ENCODE data around the gene PTER. TPM values are rescaled to one million over a fixed set of nuclear protein-coding genes. Genes with fewer than 3 reads are reported as not detected.

PTER gene
- total RNA-seq, 1 donor from 2014 or later: 2.6 TPM

GRCh38 chr10:16442914-16443313 is 6.1 kb downstream of the PTER start:
- peaks cover 4% of the 10 kb centered on the region for H3K4me1 Mint-ChIP-seq (ENCODE audit: unreplicated experiment)
- no peaks in the 10 kb centered on the region for H3K9me3 Mint-ChIP-seq (ENCODE audit: unreplicated experiment)
- no peak for DNase-seq (ENCODE audit: extremely low spot score, unreplicated experiment)
- TF ChIP-seq CTCF (IDR thresholded peaks at IDR 0.05): no peak
- no peak overlapping the region for H3K4me3 Mint-ChIP-seq (ENCODE audit: unreplicated experiment)
- H3K27me3 Mint-ChIP-seq (ENCODE audit: unreplicated experiment): no peaks in the 10 kb centered on the region
- H3K36me3 Mint-ChIP-seq (ENCODE audit: unreplicated experiment): peaks cover 1% of the 10 kb centered on the region
- H3K27ac Mint-ChIP-seq (ENCODE audit: unreplicated experiment): no peak overlapping the region

- Mint-ChIP-seq H3K36me3 (ENCODE audit: unreplicated experiment) (peaks cover 1% of the 10 kb centered on the region), H3K27me3 (ENCODE audit: unreplicated experiment) (no peaks in the 10 kb centered on the region), H3K27ac (ENCODE audit: unreplicated experiment) (no peak overlapping the region), H3K4me1 (ENCODE audit: unreplicated experiment) (peaks cover under 1% of the 10 kb centered on the region), H3K9me3 (ENCODE audit: unreplicated experiment) (peaks cover 6% of the 10 kb centered on the region), H3K4me3 (ENCODE audit: unreplicated experiment) (no peak overlapping the region)
- no peak for DNase-seq (ENCODE audit: extremely low spot score, unreplicated experiment)
- no peak for TF ChIP-seq CTCF (IDR thresholded peaks at IDR 0.05)
Measured at GRCh38 chr10:16445770-16446469, 9.1 kb downstream of the PTER start.

- H3K9me3 Mint-ChIP-seq (ENCODE audit: unreplicated experiment): peaks cover 6% of the 10 kb centered on the region
- H3K27ac Mint-ChIP-seq (ENCODE audit: unreplicated experiment): no peak overlapping the region
- no peak for DNase-seq (ENCODE audit: extremely low spot score, unreplicated experiment)
- H3K27me3 Mint-ChIP-seq (ENCODE audit: unreplicated experiment): no peaks in the 10 kb centered on the region
- H3K4me1 Mint-ChIP-seq (ENCODE audit: unreplicated experiment): no peaks in the 10 kb centered on the region
- TF ChIP-seq CTCF (IDR thresholded peaks at IDR 0.05): no peak
- H3K4me3 Mint-ChIP-seq (ENCODE audit: unreplicated experiment): no peak overlapping the region
- H3K36me3 Mint-ChIP-seq (ENCODE audit: unreplicated experiment): peaks cover 1% of the 10 kb centered on the region
Measured at GRCh38 chr10:16449454-16449853, 12.6 kb downstream of the PTER start.

- no peak for TF ChIP-seq CTCF (IDR thresholded peaks at IDR 0.05)
- no peaks in the 10 kb centered on the region for H3K36me3 Mint-ChIP-seq (ENCODE audit: unreplicated experiment)
- no peaks in the 10 kb centered on the region for H3K27me3 Mint-ChIP-seq (ENCODE audit: unreplicated experiment)
- no peak overlapping the region for H3K4me3 Mint-ChIP-seq (ENCODE audit: unreplicated experiment)
- H3K4me1 Mint-ChIP-seq (ENCODE audit: unreplicated experiment): no peaks in the 10 kb centered on the region
- H3K9me3 Mint-ChIP-seq (ENCODE audit: unreplicated experiment): no peaks in the 10 kb centered on the region
- DNase-seq (ENCODE audit: extremely low spot score, unreplicated experiment): no peak
- H3K27ac Mint-ChIP-seq (ENCODE audit: unreplicated experiment): no peak overlapping the region
Measured at GRCh38 chr10:16458166-16458955, 21.6 kb downstream of the PTER start.

- no peak for DNase-seq (ENCODE audit: extremely low spot score, unreplicated experiment)
- no peak overlapping the region for H3K27ac Mint-ChIP-seq (ENCODE audit: unreplicated experiment)
- no peaks in the 10 kb centered on the region for H3K27me3 Mint-ChIP-seq (ENCODE audit: unreplicated experiment)
- H3K4me3 Mint-ChIP-seq (ENCODE audit: unreplicated experiment): no peak overlapping the region
- H3K4me1 Mint-ChIP-seq (ENCODE audit: unreplicated experiment): no peaks in the 10 kb centered on the region
- H3K36me3 Mint-ChIP-seq (ENCODE audit: unreplicated experiment): no peaks in the 10 kb centered on the region
- TF ChIP-seq CTCF (IDR thresholded peaks at IDR 0.05): no peak
- no peaks in the 10 kb centered on the region for H3K9me3 Mint-ChIP-seq (ENCODE audit: unreplicated experiment)
Measured at GRCh38 chr10:16459423-16459939, 22.7 kb downstream of the PTER start.

Data from osteocyte (in vitro differentiated cells).